IMR-90 (cell line): ENCODE results near the gene SCAMP2. TPM values are rescaled to one million over a fixed set of nuclear protein-coding genes. Genes with fewer than 3 reads are reported as not detected.

Experiments
- ATAC-seq: fragments of 200-7000 bp; cut with Tn5 transposase; 2 replicates; pipeline ENCODE4 v1.9.1; 2020; ENCODE audit warnings: low read depth, mild to moderate bottlenecking, moderate library complexity
- BruUV-seq: library from RNA; stranded (reverse); fragments of 400-500 nt; replicated peaks from 2 replicates; lab custom pipeline; 2021; lab: Mats Ljungman, UMichigan
- CTCF ChIA-PET: fragments of 300-600 bp; formaldehyde crosslinking; extraction: SDS; loops from one replicate; lab custom pipeline; 2021; ENCODE audit warnings: antibody characterized with exemption; lab: Yijun Ruan, JAX
- POLR2A ChIA-PET: fragments of 300-600 bp; sonication (Branson Sonifier 250); formaldehyde crosslinking; loops from one replicate; lab custom pipeline; 2022; ENCODE audit warnings: antibody characterized with exemption; ENCODE audit not compliant: unreplicated experiment; lab: Charles Lee
- DNase-seq: peaks from one replicate; pipeline ENCODE4 v3.0.0; 2013
- H2AFZ ChIP-seq: replicated peaks from 2 replicates; pipeline ENCODE3; 2013; ENCODE audit warnings: low read length, mild to moderate bottlenecking; ENCODE audit not compliant: poor library complexity
- H2AK5ac ChIP-seq: 2 replicates; pipeline ENCODE4 v1.6.1; 2013; ENCODE audit warnings: low read depth, low read length, inconsistent platforms
- H2AK9ac ChIP-seq: replicated peaks from 2 replicates; pipeline ENCODE3; 2013; ENCODE audit warnings: mild to moderate bottlenecking, low read depth, low read length, moderate library complexity; ENCODE audit not compliant: poor library complexity
- H2BK120ac ChIP-seq: 2 replicates; pipeline ENCODE4 v1.6.1; 2013; ENCODE audit warnings: low read depth, low read length, inconsistent platforms
- H2BK15ac ChIP-seq: 3 replicates; pipeline ENCODE4 v1.6.1; 2013; ENCODE audit warnings: low read depth, low read length, inconsistent platforms
- H2BK20ac ChIP-seq: 2 replicates; pipeline ENCODE4 v1.6.1; 2013; ENCODE audit warnings: low read depth, mild to moderate bottlenecking, inconsistent platforms, low read length, moderate library complexity
- H2BK5ac ChIP-seq: 2 replicates; pipeline ENCODE4 v1.6.1; 2013; ENCODE audit warnings: mild to moderate bottlenecking, low read depth, low read length, inconsistent platforms; ENCODE audit not compliant: poor library complexity, severe bottlenecking
- H3K14ac ChIP-seq: replicated peaks from 2 replicates; pipeline ENCODE4 v1.6.1; 2013; ENCODE audit warnings: low read depth, low read length, inconsistent platforms
- H3K18ac ChIP-seq: 2 replicates; pipeline ENCODE4 v1.6.1; 2013; ENCODE audit warnings: low read depth, low read length, control low read depth
- H3K23ac ChIP-seq: 2 replicates; pipeline ENCODE4 v1.6.1; 2013; ENCODE audit warnings: low read depth, low read length, inconsistent platforms
- H3K27ac ChIP-seq: 2 replicates; pipeline ENCODE4 v1.5.1; 2013; ENCODE audit warnings: mild to moderate bottlenecking, control low read depth, low read length; ENCODE audit not compliant: insufficient read depth
- H3K27me3 ChIP-seq: 2 replicates; pipeline ENCODE4 v1.6.1; 2013; ENCODE audit warnings: low read length; ENCODE audit not compliant: control insufficient read depth, insufficient read depth
- H3K36me3 ChIP-seq: 2 replicates; pipeline ENCODE4 v1.6.1; 2013; ENCODE audit warnings: low read length, mixed read lengths; ENCODE audit not compliant: control insufficient read depth, insufficient read depth
- H3K4ac ChIP-seq: 2 replicates; pipeline ENCODE4 v1.6.1; 2013; ENCODE audit warnings: low read depth, low read length, inconsistent platforms
- H3K4me1 ChIP-seq: 2 replicates; pipeline ENCODE4 v1.6.1; 2013; ENCODE audit warnings: low read length, mixed read lengths; ENCODE audit not compliant: control insufficient read depth, insufficient read depth
- H3K4me2 ChIP-seq: 2 replicates; pipeline ENCODE4 v1.6.1; 2013; ENCODE audit warnings: low read depth, mild to moderate bottlenecking, control low read depth, low read length, moderate library complexity
- H3K4me3 ChIP-seq: 2 replicates; pipeline ENCODE4 v1.5.1; 2013; ENCODE audit warnings: low read depth, mild to moderate bottlenecking, control low read depth, low read length, moderate library complexity; ENCODE audit not compliant: insufficient read depth
- H3K56ac ChIP-seq: 2 replicates; pipeline ENCODE4 v1.6.1; 2013; ENCODE audit warnings: low read length, inconsistent platforms; ENCODE audit not compliant: insufficient read depth; ENCODE audit errors: extremely low read depth
- H3K79me1 ChIP-seq, 2 experiments: 2 replicates each; pipeline ENCODE4 v1.6.1; 2013; ENCODE audit warnings: low read length in 2 of 2, inconsistent platforms in 1 of 2, low read depth in 1 of 2
- H3K9ac ChIP-seq: 2 replicates; pipeline ENCODE4 v1.6.1; 2013; ENCODE audit warnings: low read depth, low read length, control low read depth
- H3K9me1 ChIP-seq: 2 replicates; pipeline ENCODE4 v1.6.1; 2013; ENCODE audit warnings: low read length, inconsistent platforms; ENCODE audit not compliant: insufficient read depth
- H3K9me3 ChIP-seq: 2 replicates; pipeline ENCODE4 v1.6.1; 2013; ENCODE audit warnings: low read length; ENCODE audit not compliant: control insufficient read depth, insufficient read depth
- H4K20me1 ChIP-seq: 2 replicates; pipeline ENCODE4 v1.6.1; 2013; ENCODE audit warnings: low read length, inconsistent platforms; ENCODE audit not compliant: insufficient read depth
- H4K5ac ChIP-seq: 2 replicates; pipeline ENCODE4 v1.6.1; 2013; ENCODE audit warnings: mild to moderate bottlenecking, low read depth, low read length, control low read depth
- H4K8ac ChIP-seq, 2 experiments: 2 replicates each; pipeline ENCODE4 v1.6.1; 2013; ENCODE audit warnings: low read depth in 2 of 2, low read length in 2 of 2, control low read depth in 1 of 2, inconsistent platforms in 1 of 2
- H4K91ac ChIP-seq: 2 replicates; pipeline ENCODE4 v1.6.1; 2013; ENCODE audit warnings: low read depth, low read length, inconsistent platforms; ENCODE audit not compliant: insufficient read depth
- BHLHE40 ChIP-seq: fragments of 150-350 bp; IDR thresholded peaks from 2 replicates; pipeline ENCODE4 v1.6.1; 2016; ENCODE audit warnings: mild to moderate bottlenecking, low read depth, low read length
- CEBPB ChIP-seq: IDR thresholded peaks from 2 replicates; pipeline ENCODE4 v1.6.1; 2012; ENCODE audit warnings: low read depth, low read length, improper control_type of control experiment
- ELK1 ChIP-seq: fragments of 150-350 bp; IDR thresholded peaks from 2 replicates; pipeline ENCODE4 v1.6.1; 2016; ENCODE audit warnings: low read depth, mild to moderate bottlenecking, low read length, moderate library complexity, borderline replicate concordance
- FOS ChIP-seq: fragments of 150-350 bp; IDR thresholded peaks from 2 replicates; pipeline ENCODE4 v1.6.1; 2016; ENCODE audit warnings: low read depth, low read length
- MAZ ChIP-seq: IDR thresholded peaks from 2 replicates; pipeline ENCODE4 v1.6.1; 2012; ENCODE audit warnings: low read depth, mild to moderate bottlenecking, low read length, improper control_type of control experiment, moderate library complexity, borderline replicate concordance
- MXI1 ChIP-seq: IDR thresholded peaks from 2 replicates; pipeline ENCODE4 v1.6.1; 2012; ENCODE audit warnings: low read depth, mild to moderate bottlenecking, low read length, moderate library complexity, borderline replicate concordance
- NFE2L2 ChIP-seq: fragments of 150-350 bp; IDR thresholded peaks from 2 replicates; pipeline ENCODE4 v1.6.1; 2016; ENCODE audit warnings: low read depth, mild to moderate bottlenecking, low read length
- POLR2A ChIP-seq: IDR thresholded peaks from 2 replicates; pipeline ENCODE4 v1.6.1; 2012; ENCODE audit warnings: mild to moderate bottlenecking, low read depth, low read length
- RAD21 ChIP-seq: IDR thresholded peaks from 2 replicates; pipeline ENCODE4 v1.6.1; 2012; ENCODE audit warnings: low read length, improper control_type of control experiment
- RFX5 ChIP-seq: IDR thresholded peaks from 2 replicates; pipeline ENCODE4 v1.8.0; 2012; ENCODE audit warnings: low read depth, mild to moderate bottlenecking, low read length, moderate library complexity
- SMC3 ChIP-seq: fragments of 150-350 bp; IDR thresholded peaks from 2 replicates; pipeline ENCODE4 v1.6.1; 2016; ENCODE audit warnings: low read depth, mild to moderate bottlenecking, antibody characterized with exemption, low read length, moderate library complexity
- WGBS, 2 experiments: methylation state at CpG; one replicate each; pipeline versions ENCODE4 v1.1.5 to v1.1.7; 2013; ENCODE audit warnings: missing lambda C conversion rate in 2 of 2; ENCODE audit not compliant: insufficient read length in 1 of 2; ENCODE audit errors: extremely low coverage in 2 of 2; 5-methylcytosine and 5-hydroxymethylcytosine counted together
- dilution Hi-C: fragments of 300-500 bp; cut with HindIII; formaldehyde crosslinking; loops from one replicate; pipeline ENCODE4 v1.14.3; 2018; ENCODE audit warnings: low sequenced_read_pairs; ENCODE audit not compliant: unreplicated experiment
- in situ Hi-C: fragments of 300-500 bp; cut with MboI; formaldehyde crosslinking; loops from 3 replicates; pipeline ENCODE4 v1.14.3; 2019; ENCODE audit warnings: low sequenced_read_pairs, inconsistent platforms, mixed read lengths
- intact Hi-C: fragments of 100-400 bp; cut with micrococcal nuclease; formaldehyde crosslinking; loops from 2 replicates; pipeline ENCODE4 v1.10.0; 2022
- polyA plus RNA-seq, 3 experiments: library from polyadenylated mRNA; depleted of rRNA; stranded (reverse); fragments of >200 nt; gene quantifications; 2 replicates each; pipeline ENCODE4 v1.2.3, GENCODE V29; 2012; ENCODE audit warnings: low replicate concordance in 1 of 3
- total RNA-seq: library from RNA; depleted of rRNA; stranded (reverse); fragments of >200 nt; gene quantifications from 2 replicates; pipeline ENCODE4 v1.2.3, GENCODE V29; 2012

Gene SCAMP2
- total and polyA plus RNA-seq, 2 of the 4 experiments (the other 2 are of a cell fraction): 25.8 to 111 TPM

GRCh38 chr15:74809242-74809641 is 63.9 kb downstream of the SCAMP2 start:
- H3K27ac ChIP-seq: no peak overlapping the region
- no peak for TF ChIP-seq BHLHE40
- TF ChIP-seq MAZ: no peak
- TF ChIP-seq MXI1: no peak
- TF ChIP-seq FOS: no peak
- no peak for TF ChIP-seq POLR2A
- no peak for TF ChIP-seq NFE2L2
- TF ChIP-seq ELK1: no peak
- TF ChIP-seq RFX5: no peak
- TF ChIP-seq CEBPB: no peak
- no peak for TF ChIP-seq RAD21
- TF ChIP-seq SMC3: no peak
- no peak overlapping the region for H2AFZ ChIP-seq
- H4K8ac ChIP-seq: no peak overlapping the region
- WGBS, 2 experiments: 100% methylated on average over 2 of the region's 5 CpGs; no CpG with 5 or more reads in 1 of the 2 experiments
- no peaks in the 10 kb centered on the region; a peak in 1 of 4 replicates for H3K79me1 ChIP-seq
- H3K4me3 ChIP-seq: no peak overlapping the region
- in situ Hi-C loops (no loop called here), intact Hi-C loops (no loop called here), dilution Hi-C loops (no loop called here)
- H2BK5ac ChIP-seq: no peak overlapping the region
- ChIA-PET POLR2A (no interaction called here), CTCF (interaction anchor here (0.9 kb wide), 1 partner anchor 26 kb away, joined by 3 read pairs; no protein-coding TSS in a partner anchor)
- H3K4me2 ChIP-seq: no peak overlapping the region
- H4K20me1 ChIP-seq: peaks cover 5% of the 10 kb centered on the region; the same call in 1 of the 2 replicates
- no peak overlapping the region for H3K56ac ChIP-seq
- BruUV-seq: no TSS peak
- no peak overlapping the region for H4K5ac ChIP-seq
- no peak overlapping the region for H2BK15ac ChIP-seq
- no peaks in the 10 kb centered on the region for H3K9me3 ChIP-seq
- H3K4ac ChIP-seq: no peak overlapping the region
- no peak overlapping the region; the same call in none of the 2 replicates for H3K14ac ChIP-seq
- peak overlapping the region; percentile 42; the same call in 1 of the 2 replicates for H2BK20ac ChIP-seq
- H4K91ac ChIP-seq: no peak overlapping the region
- H3K36me3 ChIP-seq: peaks cover under 1% of the 10 kb centered on the region; the same call in 1 of the 2 replicates
- no peak for ATAC-seq
- H3K18ac ChIP-seq: no peak overlapping the region
- peak overlapping the region; percentile 3 for H2AK9ac ChIP-seq
- H3K9ac ChIP-seq: no peak overlapping the region
- peaks cover 5% of the 10 kb centered on the region for H3K9me1 ChIP-seq
- H3K23ac ChIP-seq: no peak overlapping the region
- no peak for DNase-seq
- peaks cover 3% of the 10 kb centered on the region; the same call in 1 of the 2 replicates for H3K27me3 ChIP-seq
- peak overlapping the region; percentile 43; the same call in 1 of the 2 replicates for H2AK5ac ChIP-seq
- no peak overlapping the region for H2BK120ac ChIP-seq
- H3K4me1 ChIP-seq: no peaks in the 10 kb centered on the region
